HG02852 (cell line): ENCODE results near the gene CPZ.

ENCODE experiments used
- ATAC-seq: cut with Tn5 transposase; IDR thresholded peaks from one replicate; pipeline ENCODE4 v1.9.1; 2021; ENCODE audit warnings: mild to moderate bottlenecking, moderate library complexity; ENCODE audit not compliant: unreplicated experiment

CPZ gene

DNA sequence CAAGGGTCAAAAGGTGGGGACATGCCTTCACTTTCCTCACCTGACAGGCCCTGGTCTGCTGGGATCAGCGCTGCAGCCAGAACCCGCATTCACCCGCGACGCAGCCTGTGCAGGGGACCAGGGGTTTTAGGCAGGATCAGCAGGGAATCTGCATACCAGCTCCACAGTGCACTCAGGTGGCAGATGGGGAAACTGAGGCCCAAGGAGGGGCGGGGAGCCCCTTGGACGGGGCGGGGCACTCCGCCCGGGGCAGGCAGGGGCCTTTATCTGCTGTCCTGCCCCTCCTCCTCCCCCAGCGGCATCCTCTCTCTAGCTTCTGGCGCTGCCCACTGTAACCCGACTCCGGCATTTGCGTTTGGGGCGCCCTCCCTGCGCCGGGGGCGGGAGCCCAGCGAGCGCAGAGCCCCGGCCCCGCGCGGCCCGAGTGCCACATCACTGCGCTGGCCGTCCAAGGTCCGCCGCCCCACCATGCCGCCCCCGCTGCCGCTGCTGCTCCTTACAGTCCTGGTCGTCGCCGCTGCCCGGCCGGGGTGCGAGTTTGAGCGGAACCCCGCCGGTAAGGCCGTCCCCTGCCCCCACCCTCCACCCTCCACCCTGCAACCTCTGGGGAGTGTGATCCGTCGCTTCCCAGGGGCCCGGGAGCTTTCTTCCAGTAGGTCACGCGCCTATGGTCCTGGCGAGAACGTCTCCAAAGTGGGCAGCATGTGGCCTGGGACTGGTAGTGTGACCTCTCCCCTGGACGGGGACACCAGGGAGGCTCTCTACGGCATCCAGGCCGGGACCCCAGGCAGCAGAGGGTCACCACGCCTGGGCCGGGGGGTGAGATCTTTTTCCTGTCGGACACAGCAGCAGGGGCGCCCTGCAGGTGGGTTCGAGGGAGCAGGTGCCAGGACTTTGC lies at the start of gene CPZ:
TSS of gene CPZ (plus strand) at position 400 of the 898 bp plus-strand sequence. CDS start at position 469, 69 bp downstream.
- no peak for ATAC-seq

- ATAC-seq = no peak
Measured at GRCh38 chr4:8542776-8543525, 49.6 kb upstream of the CPZ start.

DNA sequence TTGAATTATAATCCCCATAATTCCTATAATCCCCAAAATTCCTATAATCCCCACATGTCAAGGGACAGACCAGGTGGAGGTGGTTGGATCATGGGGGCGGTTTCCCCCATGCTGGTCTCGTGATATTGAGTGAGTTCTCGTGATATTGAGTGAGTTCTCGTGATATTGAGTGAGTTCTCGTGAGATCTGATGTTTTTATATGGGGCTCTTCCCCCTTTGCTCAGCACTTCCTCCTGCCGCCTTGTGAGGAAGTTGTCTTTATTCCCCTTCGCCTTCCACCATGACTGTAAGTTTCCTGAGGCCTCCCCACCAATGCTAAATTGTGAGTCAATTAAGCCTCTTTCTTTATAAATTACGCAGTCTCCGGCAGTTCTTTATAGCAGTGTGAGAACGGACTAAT lies 48.9 kb upstream of the CPZ start:
- ATAC-seq = no peak

GRCh38 chr4:8544282-8544681 lies 48.3 kb upstream of the CPZ start:
- no peak for ATAC-seq

DNA sequence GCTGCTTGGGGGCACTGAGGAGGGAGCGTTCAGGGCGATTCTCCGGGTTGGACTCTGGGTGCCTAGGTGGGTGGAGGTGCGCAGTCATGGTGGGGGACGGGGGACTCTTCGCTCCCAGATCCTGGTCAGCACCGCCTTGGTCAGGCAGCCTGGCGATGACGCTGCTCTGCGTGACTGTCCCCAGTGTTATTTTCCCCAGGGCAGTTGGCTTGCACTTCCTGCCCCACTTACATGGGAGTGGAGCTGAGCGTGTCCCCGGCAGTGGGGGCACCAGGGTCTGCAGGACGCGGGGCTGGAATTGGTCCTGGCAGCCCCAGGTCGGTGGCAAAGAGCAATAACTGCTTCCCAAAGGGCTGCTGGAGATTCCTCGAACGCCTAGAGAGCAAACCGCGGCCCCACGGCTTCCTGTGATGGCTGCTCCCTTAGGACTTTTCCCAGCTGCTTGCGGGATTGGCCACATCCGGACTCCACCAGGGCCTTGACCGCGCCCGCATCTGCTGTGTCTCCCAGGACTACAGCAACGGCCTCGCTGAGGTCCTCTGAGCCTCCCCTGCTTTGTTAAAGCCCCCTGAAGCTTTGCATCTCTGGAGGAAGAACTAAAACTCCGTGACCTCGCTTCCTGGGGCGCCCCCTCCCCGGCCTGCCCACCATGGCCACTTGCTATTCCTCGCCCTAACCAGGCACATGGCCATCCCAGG lies 47.7 kb upstream of the CPZ start:
- ATAC-seq = no peak

DNA sequence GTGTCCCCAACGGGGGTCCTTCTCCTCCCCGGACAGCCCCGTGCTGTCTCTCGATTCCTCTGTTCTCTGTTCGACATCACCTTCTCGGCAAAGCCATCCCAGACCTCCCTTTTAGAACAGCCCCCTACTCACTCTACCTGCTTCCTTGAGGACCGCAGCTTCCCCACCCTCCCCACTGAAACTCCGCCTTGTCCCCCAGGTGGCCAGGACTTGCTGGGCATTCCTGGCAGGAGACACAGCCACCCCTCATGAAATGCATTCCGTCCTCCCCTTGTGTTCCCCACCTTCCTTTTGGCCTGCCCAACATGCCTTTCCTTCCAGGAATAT lies 47.2 kb upstream of the CPZ start:
- ATAC-seq = no peak

DNA sequence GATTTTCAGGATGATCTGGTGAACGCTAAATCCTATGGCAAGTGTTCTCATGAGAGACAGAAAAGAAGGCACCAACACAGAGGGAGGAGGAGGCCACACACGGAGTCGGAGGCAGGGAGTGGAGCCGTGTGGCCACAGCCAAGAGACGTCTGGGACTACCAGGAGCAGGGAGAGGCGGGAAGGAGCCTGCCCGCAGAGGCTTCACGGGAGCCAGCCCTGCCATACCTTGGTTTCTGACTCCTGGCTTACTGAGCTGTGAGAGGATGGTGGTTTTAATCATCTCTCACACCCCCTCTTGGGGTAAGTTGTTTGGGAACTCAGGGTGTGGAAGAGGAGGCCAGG lies 45.8 kb upstream of the CPZ start:
- no peak for ATAC-seq

DNA sequence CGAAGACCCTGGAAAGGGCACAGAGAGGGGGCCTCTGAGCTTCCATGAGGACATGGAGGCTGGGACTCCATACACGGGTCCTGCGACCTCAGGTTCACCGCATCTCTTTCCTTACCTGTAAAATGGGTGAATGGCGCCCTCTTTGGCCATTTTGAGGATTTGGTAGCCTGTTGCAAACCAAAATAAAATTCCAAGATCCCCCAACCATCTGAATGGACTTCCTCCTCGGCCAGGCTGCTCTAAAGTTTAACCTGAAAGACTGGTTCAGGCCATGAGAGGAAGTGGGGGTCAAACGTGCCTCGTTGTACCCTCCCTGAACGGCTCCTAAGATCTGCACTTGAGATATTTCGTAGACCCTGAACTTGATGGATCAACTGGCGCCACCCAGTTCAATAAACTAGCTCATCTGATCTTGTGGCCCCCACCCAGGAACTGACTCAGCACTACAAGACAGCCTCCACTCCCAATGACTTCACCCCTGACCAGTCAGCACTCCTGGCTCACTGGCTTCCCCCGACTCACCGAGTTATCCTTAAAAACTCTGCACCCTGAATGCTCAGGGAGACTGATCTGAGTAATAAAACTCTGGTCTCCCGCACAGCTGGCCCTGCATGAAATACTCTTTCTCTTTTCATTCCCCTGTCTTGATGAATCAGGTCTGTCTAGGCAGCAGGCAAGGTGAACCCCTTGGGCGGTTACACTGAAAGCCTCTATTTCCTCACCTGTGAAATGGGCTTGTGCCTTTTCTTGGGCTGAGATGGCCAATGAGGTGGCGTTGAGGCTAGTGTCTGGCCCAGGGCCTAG lies 45.3 kb upstream of the CPZ start:
- ATAC-seq = no peak

DNA sequence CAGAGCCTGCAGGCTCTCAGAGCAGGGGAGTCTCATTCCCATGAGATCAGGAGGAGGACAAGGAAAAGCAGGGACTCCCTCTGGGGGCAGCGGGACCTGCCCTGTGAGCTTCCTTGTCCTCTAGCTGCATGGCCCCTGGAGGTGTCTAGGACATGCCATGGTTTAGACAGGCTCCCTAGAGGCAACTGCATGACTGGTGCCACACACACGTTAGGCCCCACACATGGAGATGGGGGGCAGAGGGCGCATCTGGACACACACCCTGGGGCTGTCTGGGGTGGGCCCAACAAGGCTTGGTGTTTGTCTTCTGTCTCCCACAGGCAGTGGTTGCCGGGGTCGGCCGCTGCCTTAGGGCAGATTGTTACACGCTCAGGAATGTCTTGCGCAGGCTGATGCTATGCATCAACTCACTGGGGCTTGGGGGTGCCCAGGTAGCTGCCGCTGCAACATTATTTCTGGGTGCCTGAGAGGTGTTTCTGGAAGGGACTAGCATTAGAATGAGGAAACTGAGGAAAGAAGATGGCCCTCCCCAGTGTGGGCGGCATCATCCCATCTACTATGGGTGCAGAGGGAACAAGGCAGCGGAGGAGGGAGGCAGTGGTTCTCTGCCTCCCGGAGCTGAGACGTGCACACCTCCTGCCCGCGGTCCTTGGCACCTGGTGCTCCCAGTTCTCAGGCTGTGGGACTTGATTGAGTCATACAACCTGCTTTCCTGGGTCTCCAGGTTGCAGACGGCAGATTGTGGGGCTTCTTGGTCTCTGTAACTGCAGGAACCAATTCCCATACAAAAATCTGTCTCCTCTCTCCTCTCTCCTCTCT lies 44.4 kb upstream of the CPZ start:
- no peak for ATAC-seq

DNA sequence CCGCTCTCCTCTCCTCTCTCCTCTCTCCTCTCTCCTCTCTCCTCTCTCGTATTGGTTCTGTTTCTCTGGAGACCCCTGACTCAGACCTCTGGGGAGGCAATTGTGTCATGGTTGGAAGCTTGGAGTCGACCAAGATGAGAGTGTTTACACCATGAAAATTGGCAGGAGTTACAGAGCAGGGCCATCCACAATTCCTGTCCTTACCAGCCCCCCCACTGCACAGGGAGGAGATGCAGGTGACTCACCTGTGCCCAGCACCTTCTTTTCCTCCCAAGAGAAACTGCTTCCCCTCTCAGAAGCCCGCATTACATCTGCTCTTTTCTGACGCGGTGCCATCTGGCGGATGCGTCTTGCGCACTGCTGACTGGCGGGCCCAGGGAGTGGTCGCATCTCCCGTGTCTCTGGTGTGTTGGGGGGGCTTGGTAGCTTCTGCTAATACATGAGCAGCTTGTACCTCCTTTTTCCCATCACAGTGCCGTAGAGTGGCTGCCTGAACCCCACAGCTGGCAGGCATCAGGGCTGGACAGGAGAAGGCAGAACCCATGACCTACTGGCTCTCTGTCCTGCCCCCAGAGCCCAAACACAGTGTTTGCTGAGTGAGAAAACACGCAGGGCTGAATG lies 43.7 kb upstream of the CPZ start:
- no peak for ATAC-seq

GRCh38 chr4:8549352-8549931 lies 43.1 kb upstream of the CPZ start:
- ATAC-seq = no peak

- no peak for ATAC-seq
Measured at GRCh38 chr4:8550691-8551090, 41.9 kb upstream of the CPZ start.

DNA sequence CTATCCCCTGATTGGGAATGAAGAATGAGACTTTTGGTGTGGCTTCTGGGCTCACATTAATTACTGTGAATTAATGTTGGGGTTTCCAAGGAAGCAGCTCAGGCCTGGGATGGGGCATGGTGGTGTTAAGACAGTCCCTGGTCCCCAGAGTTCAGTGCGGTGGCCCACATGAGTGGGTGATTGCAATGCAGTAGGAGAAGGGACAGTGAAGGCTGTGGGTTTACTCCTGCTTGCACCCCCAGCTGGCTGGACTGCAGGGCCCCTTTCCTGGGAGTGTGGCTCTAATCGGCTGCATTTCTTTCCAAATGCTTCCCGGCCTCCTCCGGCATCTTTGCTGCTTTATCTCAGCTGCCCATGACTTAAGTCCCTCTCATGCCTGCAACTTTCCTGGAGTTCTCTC lies 40.5 kb upstream of the CPZ start:
- ATAC-seq = no peak

GRCh38 chr4:8552581-8553205 lies 39.9 kb upstream of the CPZ start:
- ATAC-seq = no peak

GRCh38 chr4:8553216-8553615 lies 39.3 kb upstream of the CPZ start:
- no peak for ATAC-seq

- no peak for ATAC-seq
Measured at GRCh38 chr4:8553991-8554405, 38.6 kb upstream of the CPZ start.

DNA sequence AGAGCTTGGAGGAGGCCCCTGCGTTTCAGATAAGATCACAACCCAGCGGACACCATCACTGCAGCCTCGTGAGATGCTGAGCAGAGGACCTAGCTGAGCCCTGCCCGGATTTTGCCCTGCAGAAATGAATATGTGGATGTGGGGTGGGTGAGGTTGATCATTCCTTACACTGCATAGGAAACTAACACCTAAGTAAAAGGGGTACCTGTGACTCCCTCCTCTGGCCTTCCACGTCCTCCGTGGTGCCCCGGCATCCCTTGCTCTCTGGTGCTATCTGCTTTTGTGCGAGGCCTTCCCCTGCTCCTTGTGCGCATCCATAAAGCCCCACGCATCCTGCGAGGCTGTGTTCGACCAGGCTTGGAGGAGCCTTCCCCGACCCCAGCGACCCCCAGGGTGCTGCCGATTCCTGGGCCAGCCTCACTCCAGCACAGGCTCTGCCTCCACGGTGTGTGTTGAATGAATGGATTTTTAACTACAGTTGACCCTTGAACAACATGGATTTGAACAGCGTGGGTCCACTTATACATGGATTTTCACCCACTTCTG lies 37.9 kb upstream of the CPZ start:
- no peak for ATAC-seq

DNA sequence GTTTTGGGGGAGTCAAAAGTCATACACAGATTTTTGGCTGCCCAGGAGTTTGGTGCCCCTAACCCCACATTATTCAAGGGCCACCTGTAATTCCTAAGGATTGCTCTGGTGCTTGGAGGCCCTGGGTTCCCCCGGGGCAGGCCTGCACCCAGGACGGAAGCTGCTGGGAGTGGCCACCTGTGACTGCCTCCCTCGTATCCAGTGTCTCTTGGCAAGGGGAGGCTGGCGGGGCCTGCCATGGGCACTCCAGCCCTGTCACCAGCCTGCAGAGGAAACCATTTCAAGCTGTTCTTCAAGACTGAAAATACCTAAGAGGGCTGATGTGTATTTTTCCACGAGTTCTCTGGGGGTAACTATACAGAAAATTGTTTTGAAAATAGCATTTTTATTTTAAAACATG lies 36.8 kb upstream of the CPZ start:
- ATAC-seq = no peak
